CD14-positive monocyte (primary cell): ENCODE results near the gene OSBPL10. TPM values are rescaled to one million over a fixed set of nuclear protein-coding genes. Genes with fewer than 3 reads are reported as not detected.

Experiments used
- DNase-seq, 3 donors: peaks; one replicate each; pipeline ENCODE4 v3.0.0-alpha.2; 2011 to 2022
- H2AFZ ChIP-seq: 2 replicates; pipeline ENCODE4 v1.6.0; 2012; ENCODE audit warnings: mild to moderate bottlenecking, low read depth, low read length, inconsistent platforms; ENCODE audit not compliant: insufficient read depth, poor library complexity, severe bottlenecking
- H3K27ac ChIP-seq, 2 donors: 1 replicate in 1 of 2; 2 replicates in 1 of 2; pipeline ENCODE4 v1.5.1; 2012 to 2013; ENCODE audit warnings: low read length in 2 of 2, control low read depth in 1 of 2, inconsistent platforms in 1 of 2, low read depth in 1 of 2, mild to moderate bottlenecking in 1 of 2
- H3K27me3 ChIP-seq, 2 donors: one replicate each; pipeline versions ENCODE4 v1.6.0 to v1.6.1; 2011 to 2013; ENCODE audit warnings: low read length in 2 of 2; ENCODE audit not compliant: control insufficient read depth in 2 of 2, insufficient read depth in 2 of 2
- H3K36me3 ChIP-seq, 2 donors: replicated peaks in 1 of 2; 1 replicate in 1 of 2; 2 replicates in 1 of 2; pipeline versions ENCODE4 v1.5.1 to v1.6.1; 2012 to 2013; ENCODE audit warnings: low read length in 2 of 2, control low read depth in 1 of 2, inconsistent platforms in 1 of 2, mild to moderate bottlenecking in 1 of 2; ENCODE audit not compliant: insufficient read depth in 2 of 2, control insufficient read depth in 1 of 2
- H3K4me1 ChIP-seq, 2 donors: 1 replicate in 1 of 2; 2 replicates in 1 of 2; pipeline versions ENCODE4 v1.5.1 to v1.6.1; 2012 to 2013; ENCODE audit warnings: low read length in 2 of 2, control low read depth in 1 of 2, inconsistent platforms in 1 of 2, mild to moderate bottlenecking in 1 of 2, moderate library complexity in 1 of 2; ENCODE audit not compliant: insufficient read depth in 2 of 2, control insufficient read depth in 1 of 2
- H3K4me2 ChIP-seq: replicated peaks from 2 replicates; pipeline ENCODE3; 2012; ENCODE audit warnings: low read length, moderate library complexity, mild to moderate bottlenecking; ENCODE audit not compliant: poor library complexity, severe bottlenecking; ENCODE audit errors: extremely low read depth
- H3K4me3 ChIP-seq, 3 experiments: fragments of 200-600 bp in 1 of 3; sonication (generic) in 1 of 3; replicated peaks in 1 of 3; 1 replicate in 2 of 3; 2 replicates in 1 of 3; pipeline ENCODE4 v1.5.1; 2011 to 2013; ENCODE audit warnings: low read length in 3 of 3, mild to moderate bottlenecking in 3 of 3, control low read depth in 2 of 3, low read depth in 2 of 3, inconsistent platforms in 1 of 3, moderate library complexity in 1 of 3
- H3K79me2 ChIP-seq: 2 replicates; pipeline ENCODE4 v1.6.0; 2012; ENCODE audit warnings: mild to moderate bottlenecking, control low read depth, inconsistent platforms, low read length, moderate library complexity; ENCODE audit not compliant: insufficient read depth
- H3K9ac ChIP-seq: 2 replicates; pipeline ENCODE4 v1.6.0; 2017; ENCODE audit warnings: low read length, mild to moderate bottlenecking; ENCODE audit not compliant: insufficient read depth, poor library complexity, severe bottlenecking
- H3K9me3 ChIP-seq, 2 donors: replicated peaks in 1 of 2; 1 replicate in 1 of 2; 2 replicates in 1 of 2; pipeline versions ENCODE4 v1.5.1 to v1.6.1; 2012 to 2013; ENCODE audit warnings: low read length in 2 of 2, control low read depth in 1 of 2; ENCODE audit not compliant: control insufficient read depth in 1 of 2, insufficient read depth in 1 of 2
- H4K20me1 ChIP-seq: 2 replicates; pipeline ENCODE4 v1.6.0; 2012; ENCODE audit warnings: mild to moderate bottlenecking, low read length, control low read depth, moderate library complexity; ENCODE audit not compliant: insufficient read depth
- H3K27ac Mint-ChIP-seq, 7 donors: one replicate each; pipeline ENCODE4 v1.8.0; 2020; ENCODE audit warnings: mild to moderate bottlenecking in 7 of 7, mixed read lengths in 7 of 7, moderate library complexity in 6 of 7, inconsistent platforms in 2 of 7
- H3K27me3 Mint-ChIP-seq, 3 donors: one replicate each; pipeline ENCODE4 v1.8.0; 2021 to 2022; ENCODE audit warnings: low read depth in 3 of 3, mild to moderate bottlenecking in 3 of 3, mixed read lengths in 3 of 3, moderate library complexity in 3 of 3, inconsistent platforms in 1 of 3
- H3K36me3 Mint-ChIP-seq, 2 donors: one replicate each; pipeline ENCODE4 v1.8.0; 2020; ENCODE audit warnings: mixed read lengths in 2 of 2, inconsistent platforms in 1 of 2, mild to moderate bottlenecking in 1 of 2
- H3K4me1 Mint-ChIP-seq: one replicate; pipeline ENCODE4 v1.8.0; 2020; ENCODE audit warnings: mild to moderate bottlenecking, mixed read lengths
- H3K4me3 Mint-ChIP-seq, 2 donors: one replicate each; pipeline ENCODE4 v1.8.0; 2020; ENCODE audit warnings: mild to moderate bottlenecking in 2 of 2, mixed read lengths in 2 of 2, moderate library complexity in 1 of 2
- H3K9me3 Mint-ChIP-seq, 7 donors: one replicate each; pipeline ENCODE4 v1.8.0; 2020 to 2022; ENCODE audit warnings: mixed read lengths in 7 of 7, mild to moderate bottlenecking in 6 of 7, moderate library complexity in 6 of 7, inconsistent platforms in 2 of 7
- CTCF ChIP-seq: fragments of 200-600 bp; IDR thresholded peaks from one replicate; pipeline ENCODE4 v1.8.0; 2022; ENCODE audit warnings: antibody characterized with exemption, mild to moderate bottlenecking
- WGBS: methylation state at CpG from one replicate; pipeline ENCODE4 v1.1.5; 2013; ENCODE audit warnings: missing lambda C conversion rate; ENCODE audit not compliant: insufficient coverage; 5-methylcytosine and 5-hydroxymethylcytosine counted together
- intact Hi-C, 2 donors: fragments of 100-400 bp; cut with micrococcal nuclease; formaldehyde crosslinking; loops; one replicate each; pipeline versions ENCODE4 v1.15.0 to v1.15.1; 2023
- polyA plus RNA-seq, 3 donors: library from polyadenylated mRNA; depleted of rRNA in 1 of 3; unstranded in 2 of 3; stranded (reverse) in 1 of 3; fragments of 300-500 nt in 2 of 3; fragments of >200 nt in 1 of 3; fragmentation: Illumina TruSeq in 2 of 3; gene quantifications; 1 replicate in 2 of 3; 2 replicates in 1 of 3; pipeline ENCODE4 v1.2.3, GENCODE V29; 2012 to 2021

The OSBPL10 gene
- polyA plus RNA-seq, 3 donors: 0.03 TPM; not detected in 2

- Histone ChIP-seq H3K4me3 (no peak overlapping the region), H3K4me1 (no peaks in the 10 kb centered on the region), H3K27ac (no peak overlapping the region), H3K36me3 (no peaks in the 10 kb centered on the region), H3K9me3 (no peaks in the 10 kb centered on the region), H3K4me2 (no peak overlapping the region), H4K20me1 (no peaks in the 10 kb centered on the region), H3K27me3 (no peaks in the 10 kb centered on the region), H3K79me2 (no peaks in the 10 kb centered on the region), H3K9ac (no peak overlapping the region), H2AFZ (no peak overlapping the region)
- intact Hi-C loops: no loop called here
- H3K9me3 Mint-ChIP-seq: no peaks in the 10 kb centered on the region
- no peak overlapping the region for H3K4me3 Mint-ChIP-seq
- H3K27ac Mint-ChIP-seq: no peak overlapping the region
- no peaks in the 10 kb centered on the region for H3K4me1 Mint-ChIP-seq
- H3K27me3 Mint-ChIP-seq: no peaks in the 10 kb centered on the region
- no peaks in the 10 kb centered on the region for H3K36me3 Mint-ChIP-seq
- no peak for DNase-seq
- TF ChIP-seq CTCF: no peak
Measured at GRCh38 chr3:31848911-31849310, 132.2 kb downstream of the OSBPL10 start.

- no peaks in the 10 kb centered on the region for H3K79me2 ChIP-seq
- no peak for TF ChIP-seq CTCF
Measured at GRCh38 chr3:31848163-31848818, 132.8 kb downstream of the OSBPL10 start.

More at GRCh38 chr3:31848163-31848818, 132.8 kb downstream of the OSBPL10 start:
- H4K20me1 ChIP-seq: no peaks in the 10 kb centered on the region
- H3K4me3 Mint-ChIP-seq: no peak overlapping the region
- no peaks in the 10 kb centered on the region for H3K36me3 ChIP-seq
- no peak overlapping the region for H2AFZ ChIP-seq
- WGBS: 89% methylated on average over 4 of the region's 6 CpGs
- H3K27me3 Mint-ChIP-seq: peaks cover 0 to 2% (median 0%) of the 10 kb centered on the region in 3 donors
- no peak overlapping the region for H3K4me2 ChIP-seq
- H3K4me1 ChIP-seq: no peaks in the 10 kb centered on the region
- no peaks in the 10 kb centered on the region for H3K4me1 Mint-ChIP-seq
- DNase-seq: no peak
- no peaks in the 10 kb centered on the region for H3K27me3 ChIP-seq
- H3K9me3 Mint-ChIP-seq: no peaks in the 10 kb centered on the region
- H3K36me3 Mint-ChIP-seq: no peaks in the 10 kb centered on the region
- H3K4me3 ChIP-seq: no peak overlapping the region
- H3K27ac Mint-ChIP-seq: no peak overlapping the region
- intact Hi-C loops: no loop called here
- H3K9ac ChIP-seq: no peak overlapping the region
- no peaks in the 10 kb centered on the region for H3K9me3 ChIP-seq
- no peak overlapping the region for H3K27ac ChIP-seq
